GM23338 (cell line): ENCODE data around the gene RFFL. TPM values are rescaled to one million over a fixed set of nuclear protein-coding genes. Genes with fewer than 3 reads are reported as not detected.
"Not testable (repeated sequence)": the region's sequence is repeated elsewhere in the genome, so short reads cannot be mapped to it uniquely, and the experiment has no call there.

Experiments used
- ATAC-seq: fragments of 200-7000 bp; cut with Tn5 transposase; 3 replicates; pipeline ENCODE4 v1.9.1; 2020
- DNase-seq: peaks from one replicate; pipeline ENCODE4 v3.0.0-alpha.2; 2015; ENCODE audit warnings: low spot score
- H2AFZ ChIP-seq: fragments of 200-600 bp; sonication (generic); 2 replicates; pipeline ENCODE4 v1.8.0; 2016; ENCODE audit warnings: antibody characterized with exemption, mild to moderate bottlenecking, moderate library complexity
- H3F3A ChIP-seq: fragments of 200-600 bp; sonication (generic); replicated peaks from 2 replicates; pipeline ENCODE4 v1.8.0; 2017; ENCODE audit warnings: antibody characterized with exemption, mixed run types, low read depth
- H3K27ac ChIP-seq: fragments of 200-600 bp; sonication (generic); 2 replicates; pipeline ENCODE4 v1.6.1; 2016; ENCODE audit warnings: low read depth
- H3K27me3 ChIP-seq: fragments of 200-600 bp; sonication (generic); 2 replicates; pipeline ENCODE4 v1.8.0; 2016; ENCODE audit warnings: mild to moderate bottlenecking, mixed run types, moderate library complexity; ENCODE audit not compliant: insufficient read depth
- H3K36me3 ChIP-seq: fragments of 200-600 bp; sonication (generic); 2 replicates; pipeline ENCODE4 v1.8.0; 2016; ENCODE audit warnings: mild to moderate bottlenecking; ENCODE audit not compliant: insufficient read depth
- H3K4me1 ChIP-seq: fragments of 200-600 bp; sonication (generic); 2 replicates; pipeline ENCODE4 v1.8.0; 2016; ENCODE audit warnings: mild to moderate bottlenecking, moderate library complexity; ENCODE audit not compliant: insufficient read depth
- H3K4me2 ChIP-seq: fragments of 200-600 bp; sonication (generic); 2 replicates; pipeline ENCODE4 v1.7.1; 2017; ENCODE audit warnings: mixed run types
- H3K4me3 ChIP-seq: fragments of 200-600 bp; sonication (generic); 2 replicates; pipeline ENCODE4 v1.6.1; 2016; ENCODE audit warnings: mixed run types
- H3K79me2 ChIP-seq: fragments of 200-600 bp; sonication (generic); replicated peaks from 2 replicates; pipeline ENCODE4 v1.8.0; 2017; ENCODE audit warnings: mild to moderate bottlenecking; ENCODE audit not compliant: insufficient read depth
- H3K9me2 ChIP-seq: fragments of 200-600 bp; sonication (generic); 2 replicates; pipeline ENCODE4 v1.8.0; 2017; ENCODE audit not compliant: insufficient read depth
- H4K20me1 ChIP-seq: fragments of 200-600 bp; sonication (generic); replicated peaks from 2 replicates; pipeline ENCODE4 v1.8.0; 2017; ENCODE audit warnings: mild to moderate bottlenecking; ENCODE audit not compliant: insufficient read depth
- H3K27ac Mint-ChIP-seq: 2 replicates; pipeline ENCODE4 v1.8.0; 2020; ENCODE audit warnings: inconsistent platforms, mild to moderate bottlenecking, moderate library complexity, mixed read lengths
- H3K27me3 Mint-ChIP-seq: 3 replicates; pipeline ENCODE4 v1.8.0; 2022; ENCODE audit warnings: low read depth, mild to moderate bottlenecking, moderate library complexity, mixed read lengths, inconsistent platforms; ENCODE audit not compliant: insufficient read depth, poor library complexity
- H3K36me3 Mint-ChIP-seq: 3 replicates; pipeline ENCODE4 v1.8.0; 2021; ENCODE audit warnings: low read depth, mild to moderate bottlenecking, inconsistent platforms, moderate library complexity, mixed read lengths
- H3K4me1 Mint-ChIP-seq: 3 replicates; pipeline ENCODE4 v1.8.0; 2020; ENCODE audit warnings: mild to moderate bottlenecking, inconsistent platforms, mixed read lengths
- H3K4me3 Mint-ChIP-seq: 3 replicates; pipeline ENCODE4 v1.8.0; 2021; ENCODE audit warnings: moderate library complexity, mild to moderate bottlenecking, inconsistent platforms, mixed read lengths
- H3K9me3 Mint-ChIP-seq: 3 replicates; pipeline ENCODE4 v1.8.0; 2020; ENCODE audit warnings: moderate library complexity, mild to moderate bottlenecking, inconsistent platforms, mixed read lengths
- EZH2 ChIP-seq: fragments of 200-600 bp; sonication (generic); IDR thresholded peaks from one replicate; pipeline ENCODE4 v1.8.0; 2017; ENCODE audit warnings: antibody characterized with exemption, mild to moderate bottlenecking, low read depth; ENCODE audit not compliant: unreplicated experiment
- NANOG ChIP-seq: IDR thresholded peaks from 2 replicates; pipeline ENCODE4 v1.6.1; 2016; ENCODE audit warnings: antibody characterized with exemption, borderline replicate concordance
- polyA plus RNA-seq: library from polyadenylated mRNA; unstranded; fragments of >200 nt; fragmentation: Nextera tagmentation; extraction: Ambion mirVana; gene quantifications from 2 replicates; pipeline ENCODE4 v1.2.1, GENCODE V29; 2016
- total RNA-seq: library from RNA; depleted of rRNA; stranded (reverse); fragments of >200 nt; shearing (Covaris generic); gene quantifications from 2 replicates; pipeline ENCODE4 v1.2.3, GENCODE V29; 2014
- TF ChIP-seq, protein P1 (sequence below): IDR thresholded peaks from 2 replicates; pipeline ENCODE4 v1.6.1; 2016; ENCODE audit warnings: antibody characterized with exemption
- TF ChIP-seq, protein P2 (sequence below), 2 experiments: fragments of 200-600 bp in 1 of 2; sonication (generic) in 1 of 2; conservative IDR thresholded peaks; 2 replicates each; pipeline versions ENCODE4 v1.5.1 to v1.6.1; 2016 to 2017; ENCODE audit warnings: antibody characterized with exemption in 2 of 2, low read depth in 2 of 2, mild to moderate bottlenecking in 2 of 2, moderate library complexity in 1 of 2
- TF ChIP-seq, protein P3 (sequence below): fragments of 250-450 bp; sonication (Bioruptor Pico); IDR thresholded peaks from 2 replicates; pipeline ENCODE4 v1.5.0; 2020; ENCODE audit warnings: mild to moderate bottlenecking, moderate library complexity

The RFFL gene
- total and polyA plus RNA-seq, 2 experiments from 2014 or later: 4.1 to 22.2 TPM

DNA sequence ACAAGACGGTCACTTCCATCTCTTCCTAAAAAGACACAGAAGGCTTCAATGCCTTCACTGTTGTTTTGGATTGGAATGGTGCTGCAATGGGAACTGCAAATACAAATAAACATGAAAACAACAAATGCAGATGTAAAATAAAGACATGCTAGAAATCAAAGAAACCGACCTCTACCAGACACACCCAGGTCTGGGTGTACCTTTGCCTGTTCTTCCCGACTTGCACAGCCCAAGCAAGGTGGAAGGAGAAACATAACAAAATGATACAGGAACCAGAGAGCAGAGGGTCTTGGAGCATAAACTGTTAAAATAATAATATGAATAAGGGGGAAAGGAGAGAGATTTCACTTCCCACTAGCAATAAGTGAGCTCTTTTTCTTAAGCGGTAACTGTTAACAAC is 17.3 kb downstream of the RFFL start:
- Histone ChIP-seq H3K27me3 (no peaks in the 10 kb centered on the region), H3K9me2 (no peaks in the 10 kb centered on the region), H3K4me3 (no peak overlapping the region), H2AFZ (no peak overlapping the region), H3K4me2 (no peak overlapping the region), H4K20me1 (no peaks in the 10 kb centered on the region), H3F3A (0 out of 2 replicates have a peak, but pooled peaks cover 3% of the 10 kb centered on the region), H3K36me3 (no peaks in the 10 kb centered on the region), H3K79me2 (no peaks in the 10 kb centered on the region), H3K27ac (no peak overlapping the region), H3K4me1 (no peaks in the 10 kb centered on the region)
- DNase-seq (no peak), ATAC-seq (no peak)
- Mint-ChIP-seq H3K27me3 (peaks cover 4% of the 10 kb centered on the region), H3K36me3 (0 out of 3 replicates have a peak, but pooled peaks cover 3% of the 10 kb centered on the region), H3K27ac (no peak overlapping the region), H3K9me3 (no peaks in the 10 kb centered on the region), H3K4me3 (no peak overlapping the region), H3K4me1 (peaks cover 6% of the 10 kb centered on the region)
- TF ChIP-seq, protein P1, sequence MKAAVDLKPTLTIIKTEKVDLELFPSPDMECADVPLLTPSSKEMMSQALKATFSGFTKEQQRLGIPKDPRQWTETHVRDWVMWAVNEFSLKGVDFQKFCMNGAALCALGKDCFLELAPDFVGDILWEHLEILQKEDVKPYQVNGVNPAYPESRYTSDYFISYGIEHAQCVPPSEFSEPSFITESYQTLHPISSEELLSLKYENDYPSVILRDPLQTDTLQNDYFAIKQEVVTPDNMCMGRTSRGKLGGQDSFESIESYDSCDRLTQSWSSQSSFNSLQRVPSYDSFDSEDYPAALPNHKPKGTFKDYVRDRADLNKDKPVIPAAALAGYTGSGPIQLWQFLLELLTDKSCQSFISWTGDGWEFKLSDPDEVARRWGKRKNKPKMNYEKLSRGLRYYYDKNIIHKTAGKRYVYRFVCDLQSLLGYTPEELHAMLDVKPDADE: no peak
- TF ChIP-seq, protein P2, sequence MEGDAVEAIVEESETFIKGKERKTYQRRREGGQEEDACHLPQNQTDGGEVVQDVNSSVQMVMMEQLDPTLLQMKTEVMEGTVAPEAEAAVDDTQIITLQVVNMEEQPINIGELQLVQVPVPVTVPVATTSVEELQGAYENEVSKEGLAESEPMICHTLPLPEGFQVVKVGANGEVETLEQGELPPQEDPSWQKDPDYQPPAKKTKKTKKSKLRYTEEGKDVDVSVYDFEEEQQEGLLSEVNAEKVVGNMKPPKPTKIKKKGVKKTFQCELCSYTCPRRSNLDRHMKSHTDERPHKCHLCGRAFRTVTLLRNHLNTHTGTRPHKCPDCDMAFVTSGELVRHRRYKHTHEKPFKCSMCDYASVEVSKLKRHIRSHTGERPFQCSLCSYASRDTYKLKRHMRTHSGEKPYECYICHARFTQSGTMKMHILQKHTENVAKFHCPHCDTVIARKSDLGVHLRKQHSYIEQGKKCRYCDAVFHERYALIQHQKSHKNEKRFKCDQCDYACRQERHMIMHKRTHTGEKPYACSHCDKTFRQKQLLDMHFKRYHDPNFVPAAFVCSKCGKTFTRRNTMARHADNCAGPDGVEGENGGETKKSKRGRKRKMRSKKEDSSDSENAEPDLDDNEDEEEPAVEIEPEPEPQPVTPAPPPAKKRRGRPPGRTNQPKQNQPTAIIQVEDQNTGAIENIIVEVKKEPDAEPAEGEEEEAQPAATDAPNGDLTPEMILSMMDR (conservative IDR thresholded peaks at IDR 0.05; ENCODE audit: low read depth in 2 of 2): no peak
- TF ChIP-seq EZH2: no peak
- TF ChIP-seq, protein P3, sequence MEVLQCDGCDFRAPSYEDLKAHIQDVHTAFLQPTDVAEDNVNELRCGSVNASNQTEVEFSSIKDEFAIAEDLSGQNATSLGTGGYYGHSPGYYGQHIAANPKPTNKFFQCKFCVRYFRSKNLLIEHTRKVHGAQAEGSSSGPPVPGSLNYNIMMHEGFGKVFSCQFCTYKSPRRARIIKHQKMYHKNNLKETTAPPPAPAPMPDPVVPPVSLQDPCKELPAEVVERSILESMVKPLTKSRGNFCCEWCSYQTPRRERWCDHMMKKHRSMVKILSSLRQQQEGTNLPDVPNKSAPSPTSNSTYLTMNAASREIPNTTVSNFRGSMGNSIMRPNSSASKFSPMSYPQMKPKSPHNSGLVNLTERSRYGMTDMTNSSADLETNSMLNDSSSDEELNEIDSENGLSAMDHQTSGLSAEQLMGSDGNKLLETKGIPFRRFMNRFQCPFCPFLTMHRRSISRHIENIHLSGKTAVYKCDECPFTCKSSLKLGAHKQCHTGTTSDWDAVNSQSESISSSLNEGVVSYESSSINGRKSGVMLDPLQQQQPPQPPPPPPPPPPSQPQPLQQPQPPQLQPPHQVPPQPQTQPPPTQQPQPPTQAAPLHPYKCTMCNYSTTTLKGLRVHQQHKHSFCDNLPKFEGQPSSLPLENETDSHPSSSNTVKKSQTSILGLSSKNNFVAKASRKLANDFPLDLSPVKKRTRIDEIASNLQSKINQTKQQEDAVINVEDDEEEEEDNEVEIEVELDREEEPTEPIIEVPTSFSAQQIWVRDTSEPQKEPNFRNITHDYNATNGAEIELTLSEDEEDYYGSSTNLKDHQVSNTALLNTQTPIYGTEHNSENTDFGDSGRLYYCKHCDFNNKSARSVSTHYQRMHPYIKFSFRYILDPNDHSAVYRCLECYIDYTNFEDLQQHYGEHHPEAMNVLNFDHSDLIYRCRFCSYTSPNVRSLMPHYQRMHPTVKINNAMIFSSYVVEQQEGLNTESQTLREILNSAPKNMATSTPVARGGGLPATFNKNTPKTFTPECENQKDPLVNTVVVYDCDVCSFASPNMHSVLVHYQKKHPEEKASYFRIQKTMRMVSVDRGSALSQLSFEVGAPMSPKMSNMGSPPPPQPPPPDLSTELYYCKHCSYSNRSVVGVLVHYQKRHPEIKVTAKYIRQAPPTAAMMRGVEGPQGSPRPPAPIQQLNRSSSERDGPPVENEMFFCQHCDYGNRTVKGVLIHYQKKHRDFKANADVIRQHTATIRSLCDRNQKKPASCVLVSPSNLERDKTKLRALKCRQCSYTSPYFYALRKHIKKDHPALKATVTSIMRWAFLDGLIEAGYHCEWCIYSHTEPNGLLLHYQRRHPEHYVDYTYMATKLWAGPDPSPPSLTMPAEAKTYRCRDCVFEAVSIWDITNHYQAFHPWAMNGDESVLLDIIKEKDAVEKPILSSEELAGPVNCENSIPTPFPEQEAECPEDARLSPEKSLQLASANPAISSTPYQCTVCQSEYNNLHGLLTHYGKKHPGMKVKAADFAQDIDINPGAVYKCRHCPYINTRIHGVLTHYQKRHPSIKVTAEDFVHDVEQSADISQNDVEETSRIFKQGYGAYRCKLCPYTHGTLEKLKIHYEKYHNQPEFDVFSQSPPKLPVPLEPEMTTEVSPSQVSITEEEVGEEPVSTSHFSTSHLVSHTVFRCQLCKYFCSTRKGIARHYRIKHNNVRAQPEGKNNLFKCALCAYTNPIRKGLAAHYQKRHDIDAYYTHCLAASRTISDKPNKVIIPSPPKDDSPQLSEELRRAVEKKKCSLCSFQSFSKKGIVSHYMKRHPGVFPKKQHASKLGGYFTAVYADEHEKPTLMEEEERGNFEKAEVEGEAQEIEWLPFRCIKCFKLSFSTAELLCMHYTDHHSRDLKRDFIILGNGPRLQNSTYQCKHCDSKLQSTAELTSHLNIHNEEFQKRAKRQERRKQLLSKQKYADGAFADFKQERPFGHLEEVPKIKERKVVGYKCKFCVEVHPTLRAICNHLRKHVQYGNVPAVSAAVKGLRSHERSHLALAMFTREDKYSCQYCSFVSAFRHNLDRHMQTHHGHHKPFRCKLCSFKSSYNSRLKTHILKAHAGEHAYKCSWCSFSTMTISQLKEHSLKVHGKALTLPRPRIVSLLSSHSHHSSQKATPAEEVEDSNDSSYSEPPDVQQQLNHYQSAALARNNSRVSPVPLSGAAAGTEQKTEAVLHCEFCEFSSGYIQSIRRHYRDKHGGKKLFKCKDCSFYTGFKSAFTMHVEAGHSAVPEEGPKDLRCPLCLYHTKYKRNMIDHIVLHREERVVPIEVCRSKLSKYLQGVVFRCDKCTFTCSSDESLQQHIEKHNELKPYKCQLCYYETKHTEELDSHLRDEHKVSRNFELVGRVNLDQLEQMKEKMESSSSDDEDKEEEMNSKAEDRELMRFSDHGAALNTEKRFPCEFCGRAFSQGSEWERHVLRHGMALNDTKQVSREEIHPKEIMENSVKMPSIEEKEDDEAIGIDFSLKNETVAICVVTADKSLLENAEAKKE (CRISPR knock-in tag): no peak
- TF ChIP-seq NANOG: no peak

DNA sequence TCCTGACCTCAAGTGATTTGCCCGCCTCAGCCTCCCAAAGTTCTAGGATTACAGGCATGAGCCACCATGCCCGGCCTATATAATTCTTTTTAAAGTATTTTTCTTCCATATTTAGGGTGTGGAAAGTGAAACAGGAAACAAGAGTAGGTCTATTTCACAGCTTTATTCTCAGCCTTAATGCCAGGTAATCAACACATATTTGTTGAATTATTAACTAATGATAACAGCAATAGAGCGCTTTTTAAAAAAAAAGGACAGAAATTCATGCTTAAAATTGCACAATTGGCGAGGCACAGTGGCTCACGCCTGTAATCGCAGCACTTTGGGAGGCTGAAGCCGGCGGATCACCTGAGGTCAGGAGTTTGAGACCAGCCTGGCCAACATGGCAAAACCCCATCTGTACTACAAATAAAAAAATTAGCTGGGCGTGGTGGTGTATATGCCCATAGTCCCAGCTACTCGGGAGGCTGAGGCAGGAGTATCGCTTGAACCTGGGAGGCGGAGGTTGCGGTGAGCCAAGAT is 18.0 kb downstream of the RFFL start:
- H3K27me3 ChIP-seq, H3K4me1 Mint-ChIP-seq, H3K4me3 Mint-ChIP-seq, H3K4me2 ChIP-seq, H3K27ac ChIP-seq, H3F3A ChIP-seq, H2AFZ ChIP-seq, ATAC-seq, H3K27ac Mint-ChIP-seq, H3K9me2 ChIP-seq, DNase-seq, H3K79me2 ChIP-seq, H4K20me1 ChIP-seq, H3K4me3 ChIP-seq, H3K36me3 ChIP-seq, H3K4me1 ChIP-seq, H3K36me3 Mint-ChIP-seq, H3K9me3 Mint-ChIP-seq, H3K27me3 Mint-ChIP-seq: not testable (repeated sequence)
